ENCODE data around the gene DIP2C. TPM values are rescaled to one million over a fixed set of nuclear protein-coding genes. Genes with fewer than 3 reads are reported as not detected.
"Not testable (repeated sequence)": the region's sequence is repeated elsewhere in the genome, so short reads cannot be mapped to it uniquely, and the experiment has no call there.

DIP2C gene
- polyA plus RNA-seq, 2 donors = 2.2 to 2.7 TPM

GRCh38 chr10:514137-514671 is 175.3 kb downstream of the DIP2C start:
- Histone ChIP-seq H3K4me1 (ENCODE audit: control insufficient read depth in 2 of 2, insufficient read depth in 2 of 2, low read length in 1 of 2) (peaks cover 9 to 21% of the 10 kb centered on the region in 2 donors), H3K36me3 (ENCODE audit: control insufficient read depth in 2 of 2, insufficient read depth in 2 of 2, low read length in 1 of 2) (no peaks in the 10 kb centered on the region), H3K9me3 (ENCODE audit: control insufficient read depth in 2 of 2, insufficient read depth in 1 of 2, low read depth in 1 of 2, low read length in 1 of 2) (peaks cover 0 to 2% of the 10 kb centered on the region in 2 donors), H3K27ac (ENCODE audit: low read depth in 2 of 2, low read length in 1 of 2) (peak overlapping the region in 1 of 2 donors; percentile 24), H3K27me3 (ENCODE audit: control insufficient read depth in 1 of 2, insufficient read depth in 2 of 2, low read length in 2 of 2) (no peaks in the 10 kb centered on the region), H3K4me3 (ENCODE audit: low read depth in 1 of 2, low read length in 2 of 2) (no peak overlapping the region)
- WGBS, 2 donors = 56 to 61% methylated on average over 22 of the region's 22 CpGs

GRCh38 chr10:513393-513792 is 176.1 kb downstream of the DIP2C start:
- Histone ChIP-seq H3K36me3 (ENCODE audit: control insufficient read depth in 2 of 2, insufficient read depth in 2 of 2, low read length in 1 of 2) (no peaks in the 10 kb centered on the region), H3K9me3 (ENCODE audit: control insufficient read depth in 2 of 2, insufficient read depth in 1 of 2, low read depth in 1 of 2, low read length in 1 of 2) (peaks cover 0 to 2% of the 10 kb centered on the region in 2 donors), H3K27ac (ENCODE audit: low read depth in 2 of 2, low read length in 1 of 2) (peak overlapping the region in 1 of 2 donors; percentile 45), H3K4me3 (ENCODE audit: low read depth in 1 of 2, low read length in 2 of 2) (peak overlapping the region; percentile 36 to 37), H3K4me1 (ENCODE audit: control insufficient read depth in 2 of 2, insufficient read depth in 2 of 2, low read length in 1 of 2) (peaks cover 9 to 21% of the 10 kb centered on the region in 2 donors), H3K27me3 (ENCODE audit: control insufficient read depth in 1 of 2, insufficient read depth in 2 of 2, low read length in 2 of 2) (no peaks in the 10 kb centered on the region)
- 52 to 60% methylated on average over 18 of the region's 18 CpGs for WGBS, 2 donors

GRCh38 chr10:512661-513060 is 176.8 kb downstream of the DIP2C start:
- not testable (repeated sequence) for H3K27me3 ChIP-seq (ENCODE audit: control insufficient read depth in 1 of 2, insufficient read depth in 2 of 2, low read length in 2 of 2); H3K4me3 ChIP-seq (ENCODE audit: low read depth in 1 of 2, low read length in 2 of 2); H3K9me3 ChIP-seq (ENCODE audit: control insufficient read depth in 2 of 2, insufficient read depth in 1 of 2, low read depth in 1 of 2, low read length in 1 of 2); H3K27ac ChIP-seq (ENCODE audit: low read depth in 2 of 2, low read length in 1 of 2); H3K36me3 ChIP-seq (ENCODE audit: control insufficient read depth in 2 of 2, insufficient read depth in 2 of 2, low read length in 1 of 2)
- H3K4me1 ChIP-seq (ENCODE audit: control insufficient read depth in 2 of 2, insufficient read depth in 2 of 2, low read length in 1 of 2) = peaks cover 9 to 21% of the 10 kb centered on the region in 2 donors
- WGBS, 2 donors = 90 to 95% methylated on average over 5 of the region's 5 CpGs

GRCh38 chr10:511849-512191 is 177.6 kb downstream of the DIP2C start:
- H3K36me3 ChIP-seq (ENCODE audit: control insufficient read depth in 2 of 2, insufficient read depth in 2 of 2, low read length in 1 of 2) = no peaks in the 10 kb centered on the region
- peaks cover 9 to 21% of the 10 kb centered on the region in 2 donors for H3K4me1 ChIP-seq (ENCODE audit: control insufficient read depth in 2 of 2, insufficient read depth in 2 of 2, low read length in 1 of 2)
- peaks cover 0 to 2% of the 10 kb centered on the region in 2 donors for H3K9me3 ChIP-seq (ENCODE audit: control insufficient read depth in 2 of 2, insufficient read depth in 1 of 2, low read depth in 1 of 2, low read length in 1 of 2)
- H3K27me3 ChIP-seq (ENCODE audit: control insufficient read depth in 1 of 2, insufficient read depth in 2 of 2, low read length in 2 of 2) = no peaks in the 10 kb centered on the region
- H3K4me3 ChIP-seq (ENCODE audit: low read depth in 1 of 2, low read length in 2 of 2) = no peak overlapping the region
- no peak overlapping the region for H3K27ac ChIP-seq (ENCODE audit: low read depth in 2 of 2, low read length in 1 of 2)
- WGBS, 2 donors = 73 to 84% methylated on average over 14 of the region's 14 CpGs

GRCh38 chr10:511101-511848 is 178.2 kb downstream of the DIP2C start:
- 19 to 26% methylated on average over 21 of the region's 21 CpGs for WGBS, 2 donors
- Histone ChIP-seq H3K9me3 (ENCODE audit: control insufficient read depth in 2 of 2, insufficient read depth in 1 of 2, low read depth in 1 of 2, low read length in 1 of 2) (peaks cover 0 to 2% of the 10 kb centered on the region in 2 donors), H3K4me1 (ENCODE audit: control insufficient read depth in 2 of 2, insufficient read depth in 2 of 2, low read length in 1 of 2) (peaks cover 9 to 21% of the 10 kb centered on the region in 2 donors), H3K36me3 (ENCODE audit: control insufficient read depth in 2 of 2, insufficient read depth in 2 of 2, low read length in 1 of 2) (no peaks in the 10 kb centered on the region), H3K4me3 (ENCODE audit: low read depth in 1 of 2, low read length in 2 of 2) (no peak overlapping the region), H3K27ac (ENCODE audit: low read depth in 2 of 2, low read length in 1 of 2) (peak overlapping the region in 1 of 2 donors; percentile 70), H3K27me3 (ENCODE audit: control insufficient read depth in 1 of 2, insufficient read depth in 2 of 2, low read length in 2 of 2) (no peaks in the 10 kb centered on the region)

GRCh38 chr10:510415-510881 is 179.0 kb downstream of the DIP2C start:
- WGBS, 2 donors = 36 to 57% methylated on average over 17 of the region's 17 CpGs
- Histone ChIP-seq H3K4me3 (ENCODE audit: low read depth in 1 of 2, low read length in 2 of 2) (no peak overlapping the region), H3K9me3 (ENCODE audit: control insufficient read depth in 2 of 2, insufficient read depth in 1 of 2, low read depth in 1 of 2, low read length in 1 of 2) (peaks cover 0 to 2% of the 10 kb centered on the region in 2 donors), H3K27ac (ENCODE audit: low read depth in 2 of 2, low read length in 1 of 2) (peak overlapping the region in 1 of 2 donors; percentile 70), H3K36me3 (ENCODE audit: control insufficient read depth in 2 of 2, insufficient read depth in 2 of 2, low read length in 1 of 2) (no peaks in the 10 kb centered on the region), H3K4me1 (ENCODE audit: control insufficient read depth in 2 of 2, insufficient read depth in 2 of 2, low read length in 1 of 2) (peaks cover 9 to 21% of the 10 kb centered on the region in 2 donors), H3K27me3 (ENCODE audit: control insufficient read depth in 1 of 2, insufficient read depth in 2 of 2, low read length in 2 of 2) (no peaks in the 10 kb centered on the region)

GRCh38 chr10:509361-510102 is 179.9 kb downstream of the DIP2C start:
- H3K4me1 ChIP-seq (ENCODE audit: control insufficient read depth in 2 of 2, insufficient read depth in 2 of 2, low read length in 1 of 2) = peaks cover 9 to 20% of the 10 kb centered on the region in 2 donors
- 90 to 92% methylated on average over 30 of the region's 30 CpGs for WGBS, 2 donors
- no peak overlapping the region for H3K4me3 ChIP-seq (ENCODE audit: low read depth in 1 of 2, low read length in 2 of 2)
- H3K9me3 ChIP-seq (ENCODE audit: control insufficient read depth in 2 of 2, insufficient read depth in 1 of 2, low read depth in 1 of 2, low read length in 1 of 2) = peaks cover 0 to 2% of the 10 kb centered on the region in 2 donors
- H3K27ac ChIP-seq (ENCODE audit: low read depth in 2 of 2, low read length in 1 of 2) = peak overlapping the region in 1 of 2 donors; percentile 70
- no peaks in the 10 kb centered on the region for H3K36me3 ChIP-seq (ENCODE audit: control insufficient read depth in 2 of 2, insufficient read depth in 2 of 2, low read length in 1 of 2)
- no peaks in the 10 kb centered on the region for H3K27me3 ChIP-seq (ENCODE audit: control insufficient read depth in 1 of 2, insufficient read depth in 2 of 2, low read length in 2 of 2)

- Histone ChIP-seq H3K4me1 (ENCODE audit: control insufficient read depth in 2 of 2, insufficient read depth in 2 of 2, low read length in 1 of 2) (peaks cover 7 to 17% of the 10 kb centered on the region in 2 donors), H3K27me3 (ENCODE audit: control insufficient read depth in 1 of 2, insufficient read depth in 2 of 2, low read length in 2 of 2) (no peaks in the 10 kb centered on the region), H3K36me3 (ENCODE audit: control insufficient read depth in 2 of 2, insufficient read depth in 2 of 2, low read length in 1 of 2) (no peaks in the 10 kb centered on the region), H3K27ac (ENCODE audit: low read depth in 2 of 2, low read length in 1 of 2) (no peak overlapping the region), H3K9me3 (ENCODE audit: control insufficient read depth in 2 of 2, insufficient read depth in 1 of 2, low read depth in 1 of 2, low read length in 1 of 2) (peaks cover 0 to 2% of the 10 kb centered on the region in 2 donors), H3K4me3 (ENCODE audit: low read depth in 1 of 2, low read length in 2 of 2) (no peak overlapping the region)
- WGBS, 2 donors = 93 to 94% methylated on average over 13 of the region's 13 CpGs
Observed at GRCh38 chr10:508726-509125, 180.7 kb downstream of the DIP2C start.

GRCh38 chr10:507908-508444 is 181.5 kb downstream of the DIP2C start:
- Histone ChIP-seq H3K36me3 (ENCODE audit: control insufficient read depth in 2 of 2, insufficient read depth in 2 of 2, low read length in 1 of 2) (no peaks in the 10 kb centered on the region), H3K27me3 (ENCODE audit: control insufficient read depth in 1 of 2, insufficient read depth in 2 of 2, low read length in 2 of 2) (no peaks in the 10 kb centered on the region), H3K4me3 (ENCODE audit: low read depth in 1 of 2, low read length in 2 of 2) (no peak overlapping the region), H3K4me1 (ENCODE audit: control insufficient read depth in 2 of 2, insufficient read depth in 2 of 2, low read length in 1 of 2) (peaks cover 6 to 14% of the 10 kb centered on the region in 2 donors), H3K27ac (ENCODE audit: low read depth in 2 of 2, low read length in 1 of 2) (no peak overlapping the region), H3K9me3 (ENCODE audit: control insufficient read depth in 2 of 2, insufficient read depth in 1 of 2, low read depth in 1 of 2, low read length in 1 of 2) (no peaks in the 10 kb centered on the region)
- WGBS, 2 donors = 89 to 91% methylated on average over 12 of the region's 12 CpGs

Measured in esophagus (tissue), 2 donors.